ENCODE results near the gene CSF1R. TPM values are rescaled to one million over a fixed set of nuclear protein-coding genes. Genes with fewer than 3 reads are reported as not detected.

CSF1R gene
- total and polyA plus RNA-seq, 4 donors = 5.4 to 46.2 (median 22.1) TPM

DNA sequence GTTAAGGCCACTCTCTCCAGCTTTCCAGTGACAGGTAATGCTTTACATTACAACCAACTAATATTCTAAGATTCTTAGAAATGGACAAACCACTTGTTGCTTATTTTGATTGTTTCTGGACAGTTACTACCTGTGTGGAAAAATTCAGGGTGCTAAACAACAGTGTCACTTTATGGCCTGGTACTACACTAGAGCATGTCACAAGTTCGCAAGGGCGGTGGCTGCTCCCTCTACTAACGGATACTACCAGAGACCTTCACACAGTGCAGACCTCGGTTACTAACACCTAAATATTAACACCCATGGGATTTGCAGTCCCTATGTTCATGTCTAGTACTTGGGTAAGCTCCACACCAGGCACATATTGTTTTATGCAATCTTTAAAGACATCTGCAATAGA, 72.4 kb downstream of the CSF1R start:
- Histone ChIP-seq H3K27me3 (ENCODE audit: control insufficient read depth in 4 of 4, insufficient read depth in 4 of 4, low read length in 3 of 4) (no peaks in the 10 kb centered on the region), H3K4me1 (ENCODE audit: control insufficient read depth in 4 of 4, insufficient read depth in 4 of 4, low read length in 3 of 4) (no peaks in the 10 kb centered on the region), H3K27ac (ENCODE audit: low read depth in 1 of 2, low read length in 2 of 2) (no peak overlapping the region), H3K9ac (ENCODE audit: low read depth in 1 of 2, low read length in 2 of 2) (no peak overlapping the region), H3K36me3 (ENCODE audit: control insufficient read depth in 4 of 4, insufficient read depth in 3 of 4, low read depth in 1 of 4, low read length in 3 of 4) (peaks cover 7 to 75% (median 52%) of the 10 kb centered on the region in 4 donors), H3K4me3 (ENCODE audit: low read depth in 1 of 3, low read length in 3 of 3) (no peak overlapping the region), H3K9me3 (ENCODE audit: control insufficient read depth in 4 of 4, low read length in 3 of 4) (no peaks in the 10 kb centered on the region)
- no peak for TF ChIP-seq RXRA (IDR thresholded peaks at IDR 0.05)
- TF ChIP-seq, protein P1, sequence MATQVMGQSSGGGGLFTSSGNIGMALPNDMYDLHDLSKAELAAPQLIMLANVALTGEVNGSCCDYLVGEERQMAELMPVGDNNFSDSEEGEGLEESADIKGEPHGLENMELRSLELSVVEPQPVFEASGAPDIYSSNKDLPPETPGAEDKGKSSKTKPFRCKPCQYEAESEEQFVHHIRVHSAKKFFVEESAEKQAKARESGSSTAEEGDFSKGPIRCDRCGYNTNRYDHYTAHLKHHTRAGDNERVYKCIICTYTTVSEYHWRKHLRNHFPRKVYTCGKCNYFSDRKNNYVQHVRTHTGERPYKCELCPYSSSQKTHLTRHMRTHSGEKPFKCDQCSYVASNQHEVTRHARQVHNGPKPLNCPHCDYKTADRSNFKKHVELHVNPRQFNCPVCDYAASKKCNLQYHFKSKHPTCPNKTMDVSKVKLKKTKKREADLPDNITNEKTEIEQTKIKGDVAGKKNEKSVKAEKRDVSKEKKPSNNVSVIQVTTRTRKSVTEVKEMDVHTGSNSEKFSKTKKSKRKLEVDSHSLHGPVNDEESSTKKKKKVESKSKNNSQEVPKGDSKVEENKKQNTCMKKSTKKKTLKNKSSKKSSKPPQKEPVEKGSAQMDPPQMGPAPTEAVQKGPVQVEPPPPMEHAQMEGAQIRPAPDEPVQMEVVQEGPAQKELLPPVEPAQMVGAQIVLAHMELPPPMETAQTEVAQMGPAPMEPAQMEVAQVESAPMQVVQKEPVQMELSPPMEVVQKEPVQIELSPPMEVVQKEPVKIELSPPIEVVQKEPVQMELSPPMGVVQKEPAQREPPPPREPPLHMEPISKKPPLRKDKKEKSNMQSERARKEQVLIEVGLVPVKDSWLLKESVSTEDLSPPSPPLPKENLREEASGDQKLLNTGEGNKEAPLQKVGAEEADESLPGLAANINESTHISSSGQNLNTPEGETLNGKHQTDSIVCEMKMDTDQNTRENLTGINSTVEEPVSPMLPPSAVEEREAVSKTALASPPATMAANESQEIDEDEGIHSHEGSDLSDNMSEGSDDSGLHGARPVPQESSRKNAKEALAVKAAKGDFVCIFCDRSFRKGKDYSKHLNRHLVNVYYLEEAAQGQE (IDR thresholded peaks at IDR 0.05) = no peak
- TF ChIP-seq, protein P2, sequence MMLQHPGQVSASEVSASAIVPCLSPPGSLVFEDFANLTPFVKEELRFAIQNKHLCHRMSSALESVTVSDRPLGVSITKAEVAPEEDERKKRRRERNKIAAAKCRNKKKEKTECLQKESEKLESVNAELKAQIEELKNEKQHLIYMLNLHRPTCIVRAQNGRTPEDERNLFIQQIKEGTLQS (IDR thresholded peaks at IDR 0.05) = no peak
- no peak for TF ChIP-seq HNF4G (IDR thresholded peaks at IDR 0.05)
- no peak for TF ChIP-seq NR2F2 (IDR thresholded peaks at IDR 0.05)
- TF ChIP-seq, protein P3, sequence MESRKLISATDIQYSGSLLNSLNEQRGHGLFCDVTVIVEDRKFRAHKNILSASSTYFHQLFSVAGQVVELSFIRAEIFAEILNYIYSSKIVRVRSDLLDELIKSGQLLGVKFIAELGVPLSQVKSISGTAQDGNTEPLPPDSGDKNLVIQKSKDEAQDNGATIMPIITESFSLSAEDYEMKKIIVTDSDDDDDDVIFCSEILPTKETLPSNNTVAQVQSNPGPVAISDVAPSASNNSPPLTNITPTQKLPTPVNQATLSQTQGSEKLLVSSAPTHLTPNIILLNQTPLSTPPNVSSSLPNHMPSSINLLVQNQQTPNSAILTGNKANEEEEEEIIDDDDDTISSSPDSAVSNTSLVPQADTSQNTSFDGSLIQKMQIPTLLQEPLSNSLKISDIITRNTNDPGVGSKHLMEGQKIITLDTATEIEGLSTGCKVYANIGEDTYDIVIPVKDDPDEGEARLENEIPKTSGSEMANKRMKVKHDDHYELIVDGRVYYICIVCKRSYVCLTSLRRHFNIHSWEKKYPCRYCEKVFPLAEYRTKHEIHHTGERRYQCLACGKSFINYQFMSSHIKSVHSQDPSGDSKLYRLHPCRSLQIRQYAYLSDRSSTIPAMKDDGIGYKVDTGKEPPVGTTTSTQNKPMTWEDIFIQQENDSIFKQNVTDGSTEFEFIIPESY (IDR thresholded peaks at IDR 0.05) = no peak
- TF ChIP-seq, protein P4, sequence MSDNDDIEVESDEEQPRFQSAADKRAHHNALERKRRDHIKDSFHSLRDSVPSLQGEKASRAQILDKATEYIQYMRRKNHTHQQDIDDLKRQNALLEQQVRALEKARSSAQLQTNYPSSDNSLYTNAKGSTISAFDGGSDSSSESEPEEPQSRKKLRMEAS (IDR thresholded peaks at IDR 0.05) = no peak
- no peak for TF ChIP-seq FOXA1 (IDR thresholded peaks at IDR 0.05)
- no peak for TF ChIP-seq TAF1 (conservative IDR thresholded peaks at IDR 0.05)
- DNase-seq (ENCODE audit: low spot score) = no peak
- WGBS = 94% methylated on average over 4 of the region's 4 CpGs

DNA sequence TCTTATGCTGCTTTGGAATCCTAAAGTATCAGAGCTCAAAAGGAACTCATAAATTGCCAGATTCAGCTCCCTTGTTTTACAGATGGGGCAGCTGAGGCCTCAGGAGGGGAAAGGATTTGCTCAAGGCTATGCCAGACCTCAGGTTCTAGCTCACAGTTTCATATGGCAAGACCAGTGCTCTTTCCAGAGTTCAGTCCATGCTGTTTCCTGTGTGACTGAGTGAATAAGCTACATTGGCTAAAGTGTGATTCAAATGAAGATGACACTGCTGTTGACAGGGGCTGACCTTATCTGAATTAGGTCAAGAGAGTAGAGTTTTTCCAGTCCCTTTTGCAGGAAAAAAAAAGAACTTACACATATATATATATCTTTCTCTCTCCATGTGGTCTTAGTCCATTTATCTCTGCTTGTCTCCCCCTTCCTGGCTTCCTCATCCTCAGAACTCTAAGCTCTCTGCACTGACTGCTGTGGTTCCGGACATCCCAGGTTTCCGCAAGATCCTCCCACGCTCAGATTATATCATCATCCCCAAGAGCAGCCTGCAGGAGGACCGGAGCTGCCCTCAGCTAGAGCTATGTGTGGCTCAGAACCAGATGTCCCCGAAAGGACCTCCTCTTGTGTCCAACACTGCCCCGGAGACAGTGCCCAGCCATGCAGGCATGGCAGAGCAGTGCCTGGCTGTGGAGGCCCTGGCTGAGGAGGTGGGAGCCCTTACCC, 76.5 kb downstream of the CSF1R start:
- TF ChIP-seq RAD21 (IDR thresholded peaks at IDR 0.05) = no peak
- TF ChIP-seq TAF1 (conservative IDR thresholded peaks at IDR 0.05) = no peak
- TF ChIP-seq, protein P2 (IDR thresholded peaks at IDR 0.05) = no peak
- no peaks in the 10 kb centered on the region for H3K9me3 ChIP-seq (ENCODE audit: control insufficient read depth in 4 of 4, low read length in 3 of 4)
- H3K9ac ChIP-seq (ENCODE audit: low read depth in 1 of 2, low read length in 2 of 2) = no peak overlapping the region
- H3K27me3 ChIP-seq (ENCODE audit: control insufficient read depth in 4 of 4, insufficient read depth in 4 of 4, low read length in 3 of 4) = no peaks in the 10 kb centered on the region
- DNase-seq (ENCODE audit: low spot score) = no peak
- H3K4me1 ChIP-seq (ENCODE audit: control insufficient read depth in 4 of 4, insufficient read depth in 4 of 4, low read length in 3 of 4) = no peaks in the 10 kb centered on the region
- H3K36me3 ChIP-seq (ENCODE audit: control insufficient read depth in 4 of 4, insufficient read depth in 3 of 4, low read depth in 1 of 4, low read length in 3 of 4) = peaks cover 4 to 61% (median 49%) of the 10 kb centered on the region in 4 donors
- WGBS = 93% methylated on average over 6 of the region's 6 CpGs
- no peak overlapping the region for H3K4me3 ChIP-seq (ENCODE audit: low read depth in 1 of 3, low read length in 3 of 3)
- no peak overlapping the region for H3K27ac ChIP-seq (ENCODE audit: low read depth in 1 of 2, low read length in 2 of 2)

DNA sequence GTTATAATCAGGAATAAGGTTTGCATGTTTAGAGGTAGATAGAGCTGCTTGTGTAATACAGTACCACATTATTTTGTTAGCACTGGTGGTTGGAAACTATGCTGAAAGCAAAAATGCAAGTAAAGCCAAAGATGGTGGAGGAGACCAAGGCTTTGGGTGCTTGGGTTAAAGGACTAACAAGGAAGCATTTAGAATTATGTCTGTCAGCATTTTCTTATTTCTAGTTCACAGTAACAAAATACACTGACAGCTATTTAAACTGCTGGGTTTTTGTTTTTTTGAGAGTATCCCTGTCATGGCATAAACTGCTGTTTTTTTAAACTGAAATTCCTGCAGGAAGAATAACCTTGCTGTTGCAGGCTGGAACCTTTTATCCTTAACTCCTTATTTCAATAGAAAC, 79.3 kb downstream of the CSF1R start:
- Histone ChIP-seq H3K36me3 (ENCODE audit: control insufficient read depth in 4 of 4, insufficient read depth in 3 of 4, low read depth in 1 of 4, low read length in 3 of 4) (peaks cover 1 to 39% (median 27%) of the 10 kb centered on the region in 4 donors), H3K9me3 (ENCODE audit: control insufficient read depth in 4 of 4, low read length in 3 of 4) (no peaks in the 10 kb centered on the region), H3K9ac (ENCODE audit: low read depth in 1 of 2, low read length in 2 of 2) (no peak overlapping the region), H3K27ac (ENCODE audit: low read depth in 1 of 2, low read length in 2 of 2) (no peak overlapping the region), H3K4me3 (ENCODE audit: low read depth in 1 of 3, low read length in 3 of 3) (no peak overlapping the region), H3K4me1 (ENCODE audit: control insufficient read depth in 4 of 4, insufficient read depth in 4 of 4, low read length in 3 of 4) (peaks cover 0 to 6% (median 4%) of the 10 kb centered on the region in 4 donors), H3K27me3 (ENCODE audit: control insufficient read depth in 4 of 4, insufficient read depth in 4 of 4, low read length in 3 of 4) (no peaks in the 10 kb centered on the region)
- DNase-seq (ENCODE audit: low spot score) = no peak
- no peak for TF ChIP-seq TAF1 (conservative IDR thresholded peaks at IDR 0.05)
